ENCODE results near the gene ATP9B. TPM values are rescaled to one million over a fixed set of nuclear protein-coding genes. Genes with fewer than 3 reads are reported as not detected.

ATP9B gene
- total and polyA plus RNA-seq, 2 donors from 2014 or later: 10.0 to 48.2 TPM

GRCh38 chr18:79413426-79413825 lies 344.2 kb downstream of the ATP9B start:
- H3K4me3 ChIP-seq (ENCODE audit: low read length in 3 of 3): no peak overlapping the region
- H3K27ac ChIP-seq (ENCODE audit: low read depth in 2 of 2, low read length in 2 of 2): no peak overlapping the region
- no peak for FAIRE-seq
- no peaks in the 10 kb centered on the region for H3K27me3 ChIP-seq (ENCODE audit: control insufficient read depth, insufficient read depth, low read length)
- H3K4me1 ChIP-seq (ENCODE audit: control insufficient read depth in 2 of 3, insufficient read depth in 2 of 3, low read depth in 1 of 3, low read length in 3 of 3): peaks cover 0 to 3% (median 0%) of the 10 kb centered on the region in 3 donors
- TF ChIP-seq, protein P1, sequence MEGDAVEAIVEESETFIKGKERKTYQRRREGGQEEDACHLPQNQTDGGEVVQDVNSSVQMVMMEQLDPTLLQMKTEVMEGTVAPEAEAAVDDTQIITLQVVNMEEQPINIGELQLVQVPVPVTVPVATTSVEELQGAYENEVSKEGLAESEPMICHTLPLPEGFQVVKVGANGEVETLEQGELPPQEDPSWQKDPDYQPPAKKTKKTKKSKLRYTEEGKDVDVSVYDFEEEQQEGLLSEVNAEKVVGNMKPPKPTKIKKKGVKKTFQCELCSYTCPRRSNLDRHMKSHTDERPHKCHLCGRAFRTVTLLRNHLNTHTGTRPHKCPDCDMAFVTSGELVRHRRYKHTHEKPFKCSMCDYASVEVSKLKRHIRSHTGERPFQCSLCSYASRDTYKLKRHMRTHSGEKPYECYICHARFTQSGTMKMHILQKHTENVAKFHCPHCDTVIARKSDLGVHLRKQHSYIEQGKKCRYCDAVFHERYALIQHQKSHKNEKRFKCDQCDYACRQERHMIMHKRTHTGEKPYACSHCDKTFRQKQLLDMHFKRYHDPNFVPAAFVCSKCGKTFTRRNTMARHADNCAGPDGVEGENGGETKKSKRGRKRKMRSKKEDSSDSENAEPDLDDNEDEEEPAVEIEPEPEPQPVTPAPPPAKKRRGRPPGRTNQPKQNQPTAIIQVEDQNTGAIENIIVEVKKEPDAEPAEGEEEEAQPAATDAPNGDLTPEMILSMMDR (IDR thresholded peaks at IDR 0.05; ENCODE audit: borderline replicate concordance, extremely low read depth, insufficient read depth): no peak
- H3K9ac ChIP-seq (ENCODE audit: low read length in 3 of 3): no peak overlapping the region
- peaks cover 0 to 2% (median 0%) of the 10 kb centered on the region in 3 donors for H3K9me3 ChIP-seq (ENCODE audit: control insufficient read depth in 2 of 3, insufficient read depth in 1 of 3, low read length in 3 of 3)
- no peaks in the 10 kb centered on the region for H3K36me3 ChIP-seq (ENCODE audit: control insufficient read depth in 2 of 3, insufficient read depth in 3 of 3, low read length in 3 of 3)
- intact Hi-C loops (cut with DNase I): no loop called here
- DNase-seq: peak in 1 of 5 donors; percentile 63

- Histone ChIP-seq H3K27ac (ENCODE audit: low read depth in 2 of 2, low read length in 2 of 2) (no peak overlapping the region), H3K27me3 (ENCODE audit: control insufficient read depth, insufficient read depth, low read length) (no peaks in the 10 kb centered on the region), H3K4me3 (ENCODE audit: low read length in 3 of 3) (no peak overlapping the region), H3K9ac (ENCODE audit: low read length in 3 of 3) (no peak overlapping the region), H3K4me1 (ENCODE audit: control insufficient read depth in 2 of 3, insufficient read depth in 2 of 3, low read depth in 1 of 3, low read length in 3 of 3) (peaks cover 0 to 3% (median 0%) of the 10 kb centered on the region in 3 donors), H3K36me3 (ENCODE audit: control insufficient read depth in 2 of 3, insufficient read depth in 3 of 3, low read length in 3 of 3) (no peaks in the 10 kb centered on the region), H3K9me3 (ENCODE audit: control insufficient read depth in 2 of 3, insufficient read depth in 1 of 3, low read length in 3 of 3) (peaks cover 0 to 2% (median 0%) of the 10 kb centered on the region in 3 donors)
- DNase-seq: peak in 1 of 5 donors; percentile 56
- TF ChIP-seq, protein P1 (IDR thresholded peaks at IDR 0.05; ENCODE audit: borderline replicate concordance, extremely low read depth, insufficient read depth): no peak
- FAIRE-seq: no peak
- intact Hi-C loops (cut with DNase I): no loop called here
These were observed 344.7 kb downstream of the ATP9B start for GRCh38 chr18:79413901-79414300.

GRCh38 chr18:79416022-79416676 lies 347.0 kb downstream of the ATP9B start:
- TF ChIP-seq, protein P1 (IDR thresholded peaks at IDR 0.05; ENCODE audit: borderline replicate concordance, extremely low read depth, insufficient read depth): no peak

More at GRCh38 chr18:79416022-79416676, 347.0 kb downstream of the ATP9B start:
- Histone ChIP-seq H3K9ac (ENCODE audit: low read length in 3 of 3) (no peak overlapping the region), H3K27ac (ENCODE audit: low read depth in 2 of 2, low read length in 2 of 2) (no peak overlapping the region), H3K36me3 (ENCODE audit: control insufficient read depth in 2 of 3, insufficient read depth in 3 of 3, low read length in 3 of 3) (no peaks in the 10 kb centered on the region), H3K9me3 (ENCODE audit: control insufficient read depth in 2 of 3, insufficient read depth in 1 of 3, low read length in 3 of 3) (no peaks in the 10 kb centered on the region), H3K27me3 (ENCODE audit: control insufficient read depth, insufficient read depth, low read length) (no peaks in the 10 kb centered on the region), H3K4me1 (ENCODE audit: control insufficient read depth in 2 of 3, insufficient read depth in 2 of 3, low read depth in 1 of 3, low read length in 3 of 3) (peaks cover 0 to 3% (median 0%) of the 10 kb centered on the region in 3 donors), H3K4me3 (ENCODE audit: low read length in 3 of 3) (no peak overlapping the region)
- DNase-seq (peak in 1 of 5 donors; percentile 54), FAIRE-seq (no peak)
- intact Hi-C loops (cut with DNase I): no loop called here
